Mesodermal cell (in vitro differentiated cells): ENCODE results near the gene KCNK4. TPM values are rescaled to one million over a fixed set of nuclear protein-coding genes. Genes with fewer than 3 reads are reported as not detected.
"Not testable (repeated sequence)": the region's sequence is repeated elsewhere in the genome, so short reads cannot be mapped to it uniquely, and the experiment has no call there.

ENCODE experiments used
- H3K27ac ChIP-seq: 2 replicates; pipeline ENCODE4 v1.7.0; 2013; ENCODE audit warnings: mild to moderate bottlenecking, low read depth, low read length, moderate library complexity; ENCODE audit not compliant: severe bottlenecking
- H3K36me3 ChIP-seq: 2 replicates; pipeline ENCODE4 v1.7.1; 2013; ENCODE audit warnings: mild to moderate bottlenecking, low read length, moderate library complexity; ENCODE audit not compliant: control insufficient read depth, insufficient read depth
- H3K4me1 ChIP-seq: one replicate; pipeline ENCODE4 v1.7.1; 2013; ENCODE audit warnings: mild to moderate bottlenecking, low read length; ENCODE audit not compliant: insufficient read depth, control insufficient read depth, poor library complexity, severe bottlenecking
- H3K4me3 ChIP-seq: 2 replicates; pipeline ENCODE4 v1.7.0; 2013; ENCODE audit warnings: low read length, control low read depth, mild to moderate bottlenecking; ENCODE audit not compliant: insufficient read depth, poor library complexity, severe bottlenecking; ENCODE audit errors: extremely low read depth
- H3K9me3 ChIP-seq: 2 replicates; pipeline ENCODE4 v1.7.1; 2013; ENCODE audit warnings: mild to moderate bottlenecking, low read length, moderate library complexity; ENCODE audit not compliant: control insufficient read depth
- WGBS, 2 experiments: methylation state at CpG; one replicate each; pipeline ENCODE4 v1.1.5; 2013; ENCODE audit warnings: missing lambda C conversion rate in 2 of 2; ENCODE audit not compliant: insufficient coverage in 2 of 2; 5-methylcytosine and 5-hydroxymethylcytosine counted together
- polyA plus RNA-seq, 2 experiments: library from polyadenylated mRNA; stranded (reverse); fragments of 50-300 nt; gene quantifications; one replicate each; pipeline ENCODE4 v1.2.3, GENCODE V29; 2013

KCNK4 gene
- polyA plus RNA-seq (2013, experiment 1 of 2): not detected
- polyA plus RNA-seq (2013, experiment 2 of 2): not detected

- Histone ChIP-seq H3K4me1 (no peaks in the 10 kb centered on the region), H3K36me3 (no peaks in the 10 kb centered on the region), H3K9me3 (no peaks in the 10 kb centered on the region), H3K27ac (no peak within 1 kb of the TSS), H3K4me3 (peak within 1 kb of the TSS; percentile 11)
- WGBS, 2 experiments: 2% methylated on average over 27 to 35 of the region's 45 CpGs
These were observed at the start of gene KCNK4 for GRCh38 chr11:64291262-64291751. TSS of gene KCNK4 (plus strand) at chr11:64291302. CDS start at chr11:64293019, 1,717 bp downstream.

DNA sequence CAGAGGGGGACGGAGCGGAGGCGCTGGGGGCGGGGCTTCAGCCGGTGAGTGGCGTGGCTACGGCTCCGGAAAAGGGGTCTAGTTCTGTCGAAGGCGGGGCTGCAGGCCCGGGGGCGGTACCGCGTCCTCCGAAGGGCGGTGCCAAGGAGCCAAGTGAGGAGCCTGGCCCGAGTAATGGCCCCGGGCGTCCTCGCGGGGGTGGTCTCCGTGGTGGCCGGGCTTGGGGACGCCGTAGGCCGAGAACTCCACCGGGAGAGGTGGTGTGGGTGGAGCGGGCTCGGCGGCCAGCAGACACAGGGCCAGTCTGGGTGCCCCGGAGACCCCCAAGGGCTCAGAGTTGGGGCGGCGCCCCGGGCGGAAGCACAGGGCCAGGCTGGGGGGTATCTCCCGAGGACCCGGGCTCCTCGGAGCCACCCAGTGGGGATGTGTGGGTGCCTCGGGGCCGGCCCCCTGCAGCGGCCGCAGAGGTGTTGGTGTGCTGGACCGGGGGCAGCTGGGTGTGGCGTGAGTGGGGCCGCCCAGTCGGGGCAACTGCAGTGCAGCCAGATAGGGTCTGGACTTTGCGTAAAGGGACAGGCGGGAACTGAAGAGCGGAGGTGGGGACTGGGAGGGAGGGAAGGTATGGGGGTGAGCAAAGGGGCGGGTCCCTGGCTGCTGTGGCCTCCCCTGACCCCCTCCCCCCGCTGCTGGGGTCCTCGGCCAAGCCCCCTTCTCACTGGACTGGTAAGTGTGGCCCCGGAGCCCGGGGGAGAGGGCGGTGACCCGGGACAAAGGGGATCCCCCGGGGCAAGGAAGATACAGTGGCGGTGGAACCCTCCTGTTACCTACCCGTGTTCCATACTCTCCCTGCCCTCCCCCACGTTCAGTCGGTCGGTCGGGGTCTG lies 49.4 kb upstream of the KCNK4 start:
- no peaks in the 10 kb centered on the region for H3K9me3 ChIP-seq
- 1% methylated on average over 41 to 45 of the region's 63 CpGs for WGBS, 2 experiments
- peaks cover 28% of the 10 kb centered on the region for H3K4me1 ChIP-seq
- H3K27ac ChIP-seq: peak overlapping the region; percentile 73
- peaks cover 38% of the 10 kb centered on the region for H3K36me3 ChIP-seq
- peak overlapping the region; percentile 95 for H3K4me3 ChIP-seq

DNA sequence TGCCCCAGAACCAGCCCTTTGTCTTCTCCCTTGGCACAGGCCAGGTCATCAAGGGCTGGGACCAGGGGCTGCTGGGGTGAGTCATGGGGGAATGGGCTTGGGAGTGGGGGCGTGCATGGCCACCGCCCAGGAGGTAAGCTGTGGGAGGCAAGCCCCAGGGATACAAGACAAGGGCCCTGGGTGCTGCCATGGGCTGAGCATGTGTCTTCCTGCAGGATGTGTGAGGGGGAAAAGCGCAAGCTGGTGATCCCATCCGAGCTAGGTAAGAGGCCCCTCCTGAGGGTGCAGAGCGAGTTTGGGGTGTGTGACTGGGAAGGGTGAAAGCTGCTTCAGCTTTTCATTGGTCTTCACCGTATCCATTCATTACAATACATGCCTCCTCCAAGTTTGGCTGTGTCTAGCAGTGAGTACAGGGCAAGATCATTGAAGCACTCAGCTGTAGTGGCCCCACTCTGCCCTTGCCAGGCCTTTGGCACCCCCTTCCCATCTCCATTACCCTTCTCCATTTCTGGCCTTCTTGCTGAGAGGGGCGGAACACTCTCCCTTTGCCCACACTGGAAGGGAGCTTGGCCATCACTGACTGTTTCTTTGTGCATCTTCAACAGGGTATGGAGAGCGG lies 47.8 kb upstream of the KCNK4 start:
- Histone ChIP-seq H3K27ac (no peak overlapping the region), H3K4me1 (peaks cover 33% of the 10 kb centered on the region), H3K4me3 (peak overlapping the region; percentile 95), H3K36me3 (peaks cover 25% of the 10 kb centered on the region), H3K9me3 (no peaks in the 10 kb centered on the region)
- WGBS, 2 experiments: 83 to 93% methylated on average over 3 to 6 of the region's 8 CpGs

DNA sequence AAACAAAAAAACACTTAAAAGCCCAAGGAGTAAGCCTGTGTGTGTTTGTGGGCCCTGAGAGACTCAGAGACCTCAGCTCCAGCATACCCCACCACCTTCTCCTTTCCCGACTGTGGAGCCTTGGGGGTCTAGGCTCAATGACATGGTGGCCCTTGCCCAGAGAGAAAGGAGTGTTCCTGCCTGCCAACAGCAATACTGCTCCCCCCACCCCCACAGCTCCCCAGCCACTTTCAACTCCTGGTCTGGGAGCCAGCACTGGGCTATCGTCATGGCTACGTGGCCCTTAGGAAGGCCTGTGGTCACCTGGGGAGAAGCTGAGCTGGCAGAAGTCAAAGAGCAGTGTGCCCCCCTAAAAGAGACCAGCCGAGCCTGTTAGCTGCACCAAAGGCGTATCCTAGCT lies 47.0 kb upstream of the KCNK4 start:
- H3K27ac ChIP-seq: no peak overlapping the region
- H3K4me1 ChIP-seq: peaks cover 39% of the 10 kb centered on the region
- no peak overlapping the region for H3K4me3 ChIP-seq
- H3K36me3 ChIP-seq: peaks cover 22% of the 10 kb centered on the region
- H3K9me3 ChIP-seq: no peaks in the 10 kb centered on the region
- 44 to 100% methylated on average over 2 of the region's 5 CpGs for WGBS, 2 experiments

DNA sequence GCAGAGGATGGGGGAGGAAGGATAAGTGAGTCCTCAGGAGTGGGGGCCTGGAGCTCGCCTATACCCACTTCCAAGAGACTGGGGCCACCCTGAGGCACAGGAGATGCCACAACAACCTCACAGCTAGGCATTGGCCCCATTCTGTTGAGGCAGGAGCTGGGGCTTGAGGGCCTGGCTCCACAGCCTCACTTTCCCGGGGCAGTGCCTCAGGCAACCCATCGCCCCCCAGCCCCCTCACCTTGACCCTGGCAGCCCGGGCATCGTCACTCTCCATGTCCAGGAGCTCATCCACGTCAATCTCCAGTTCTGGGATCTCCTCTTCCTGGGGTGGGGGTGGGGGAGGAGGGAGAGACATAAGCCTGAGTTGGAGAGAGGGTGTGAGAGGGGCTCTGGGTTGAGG lies 46.1 kb upstream of the KCNK4 start:
- Histone ChIP-seq H3K27ac (peak overlapping the region; percentile 3), H3K36me3 (peaks cover 22% of the 10 kb centered on the region), H3K9me3 (no peaks in the 10 kb centered on the region), H3K4me1 (peaks cover 43% of the 10 kb centered on the region), H3K4me3 (peak overlapping the region; percentile 89)
- WGBS, 2 experiments: no CpG with 5 or more reads among the region's 6 CpGs

GRCh38 chr11:64245401-64245796 lies 45.7 kb upstream of the KCNK4 start:
- H3K4me1 ChIP-seq: peaks cover 40% of the 10 kb centered on the region
- peak overlapping the region; percentile 89 for H3K4me3 ChIP-seq
- no peaks in the 10 kb centered on the region for H3K9me3 ChIP-seq
- H3K36me3 ChIP-seq: peaks cover 22% of the 10 kb centered on the region
- WGBS, 2 experiments: 37 to 39% methylated on average over 3 of the region's 6 CpGs
- peak overlapping the region; percentile 84 for H3K27ac ChIP-seq

- peaks cover 42% of the 10 kb centered on the region for H3K4me1 ChIP-seq
- H3K27ac ChIP-seq: peak overlapping the region; percentile 84
- H3K4me3 ChIP-seq: peak overlapping the region; percentile 89
- WGBS, 2 experiments: 0 to 1% methylated on average over 36 to 44 of the region's 46 CpGs
- H3K36me3 ChIP-seq: peaks cover 22% of the 10 kb centered on the region
- no peaks in the 10 kb centered on the region for H3K9me3 ChIP-seq
These were observed 45.1 kb upstream of the KCNK4 start for GRCh38 chr11:64245797-64246620.

DNA sequence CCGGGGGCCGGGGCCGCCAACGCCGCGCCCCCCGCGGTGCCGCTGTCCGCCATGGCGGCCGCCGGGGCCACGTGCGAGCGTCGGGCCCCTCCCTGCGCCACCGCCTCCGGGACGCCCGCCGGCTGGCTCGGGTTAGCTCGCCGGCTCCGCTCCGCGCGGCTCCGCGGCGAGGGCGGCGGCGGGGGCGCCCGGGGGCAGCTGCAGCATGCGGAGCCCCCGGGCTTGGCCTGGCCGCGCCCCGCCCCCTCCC lies 44.6 kb upstream of the KCNK4 start:
- 0% methylated on average over 13 to 25 of the region's 43 CpGs for WGBS, 2 experiments
- H3K4me1 ChIP-seq: peaks cover 42% of the 10 kb centered on the region

GRCh38 chr11:64246871-64247728 lies 44.0 kb upstream of the KCNK4 start, which contains the start of gene PPP1R14B:
TSS of gene PPP1R14B (minus strand) at chr11:64246943. CDS start at chr11:64246673, 270 bp downstream.
- H3K4me1 ChIP-seq: peaks cover 44% of the 10 kb centered on the region
- 0% methylated on average over 32 to 39 of the region's 74 CpGs for WGBS, 2 experiments
- peak within 1 kb of the TSS; percentile 89 for H3K4me3 ChIP-seq
- peaks cover 22% of the 10 kb centered on the region for H3K36me3 ChIP-seq
- peak within 1 kb of the TSS; percentile 90 for H3K27ac ChIP-seq
- H3K9me3 ChIP-seq: no peaks in the 10 kb centered on the region

More for the DNA sequence above, 44.6 kb upstream of the KCNK4 start:
- Histone ChIP-seq H3K4me3 (peak overlapping the region; percentile 89), H3K36me3 (peaks cover 22% of the 10 kb centered on the region)
- H3K9me3 ChIP-seq, H3K27ac ChIP-seq: not testable (repeated sequence)
